ENCODE results near the gene PNISR.

The PNISR gene

GRCh38 chr6:99369533-99369932 is 55.6 kb downstream of the PNISR start:
- no peak overlapping the region for H3K27ac Mint-ChIP-seq
- no peaks in the 10 kb centered on the region for H3K4me1 Mint-ChIP-seq
- TF ChIP-seq CTCF (IDR thresholded peaks at IDR 0.05; ENCODE audit: unreplicated experiment in 3 of 3): no peak
- H3K36me3 Mint-ChIP-seq (ENCODE audit: low read depth): no peaks in the 10 kb centered on the region
- no peaks in the 10 kb centered on the region for H3K9me3 Mint-ChIP-seq
- no peak overlapping the region for H3K4me3 Mint-ChIP-seq
- H3K27me3 Mint-ChIP-seq (ENCODE audit: low read depth): no peaks in the 10 kb centered on the region

- Mint-ChIP-seq H3K27me3 (ENCODE audit: low read depth) (peaks cover under 1% of the 10 kb centered on the region), H3K4me1 (no peaks in the 10 kb centered on the region)
Measured at GRCh38 chr6:99366852-99367251, 58.3 kb downstream of the PNISR start.

GRCh38 chr6:99364026-99364425 is 61.1 kb downstream of the PNISR start:
- no peaks in the 10 kb centered on the region for H3K9me3 Mint-ChIP-seq
- no peaks in the 10 kb centered on the region for H3K4me1 Mint-ChIP-seq
- no peak overlapping the region for H3K4me3 Mint-ChIP-seq
- TF ChIP-seq CTCF (IDR thresholded peaks at IDR 0.05; ENCODE audit: unreplicated experiment in 3 of 3): no peak
- H3K27me3 Mint-ChIP-seq (ENCODE audit: low read depth): peaks cover 5% of the 10 kb centered on the region
- no peak overlapping the region for H3K27ac Mint-ChIP-seq
- H3K36me3 Mint-ChIP-seq (ENCODE audit: low read depth): no peaks in the 10 kb centered on the region

More at GRCh38 chr6:99366852-99367251, 58.3 kb downstream of the PNISR start:
- no peak overlapping the region for H3K4me3 Mint-ChIP-seq
- H3K27ac Mint-ChIP-seq: no peak overlapping the region
- no peaks in the 10 kb centered on the region for H3K36me3 Mint-ChIP-seq (ENCODE audit: low read depth)
- no peak for TF ChIP-seq CTCF (IDR thresholded peaks at IDR 0.05; ENCODE audit: unreplicated experiment in 3 of 3)
- no peaks in the 10 kb centered on the region for H3K9me3 Mint-ChIP-seq

GRCh38 chr6:99362678-99363268 is 62.3 kb downstream of the PNISR start:
- no peak overlapping the region for H3K27ac Mint-ChIP-seq
- H3K4me3 Mint-ChIP-seq: no peak overlapping the region
- H3K36me3 Mint-ChIP-seq (ENCODE audit: low read depth): no peaks in the 10 kb centered on the region
- peaks cover 5% of the 10 kb centered on the region for H3K27me3 Mint-ChIP-seq (ENCODE audit: low read depth)
- no peaks in the 10 kb centered on the region for H3K9me3 Mint-ChIP-seq
- H3K4me1 Mint-ChIP-seq: no peaks in the 10 kb centered on the region
- TF ChIP-seq CTCF (IDR thresholded peaks at IDR 0.05; ENCODE audit: unreplicated experiment in 3 of 3): no peak

GRCh38 chr6:99359800-99360199 is 65.3 kb downstream of the PNISR start:
- H3K27me3 Mint-ChIP-seq (ENCODE audit: low read depth): peaks cover 5% of the 10 kb centered on the region
- H3K36me3 Mint-ChIP-seq (ENCODE audit: low read depth): no peaks in the 10 kb centered on the region
- H3K4me3 Mint-ChIP-seq: no peak overlapping the region
- TF ChIP-seq CTCF (IDR thresholded peaks at IDR 0.05; ENCODE audit: unreplicated experiment in 3 of 3): no peak
- H3K4me1 Mint-ChIP-seq: no peaks in the 10 kb centered on the region
- no peaks in the 10 kb centered on the region for H3K9me3 Mint-ChIP-seq
- H3K27ac Mint-ChIP-seq: no peak overlapping the region

GRCh38 chr6:99356641-99357040 is 68.5 kb downstream of the PNISR start:
- no peak overlapping the region for H3K4me3 Mint-ChIP-seq
- H3K27ac Mint-ChIP-seq: no peak overlapping the region
- H3K27me3 Mint-ChIP-seq (ENCODE audit: low read depth): peaks cover 18% of the 10 kb centered on the region
- H3K9me3 Mint-ChIP-seq: no peaks in the 10 kb centered on the region
- no peaks in the 10 kb centered on the region for H3K36me3 Mint-ChIP-seq (ENCODE audit: low read depth)
- no peak for TF ChIP-seq CTCF (IDR thresholded peaks at IDR 0.05; ENCODE audit: unreplicated experiment in 3 of 3)
- H3K4me1 Mint-ChIP-seq: no peaks in the 10 kb centered on the region
